Endodermal cell (in vitro differentiated cells): ENCODE measurements around the gene NOTUM. TPM values are rescaled to one million over a fixed set of nuclear protein-coding genes. Genes with fewer than 3 reads are reported as not detected.
A peak's percentile ranks its signal among the peaks of the same experiment; 100 is the strongest.

ENCODE experiments used
- DNase-seq: peaks from one replicate; pipeline ENCODE4 v3.0.0-alpha.2; 2017
- H3K27ac ChIP-seq: 2 replicates; pipeline ENCODE4 v1.5.1; 2013; ENCODE audit warnings: mild to moderate bottlenecking, low read depth, low read length, moderate library complexity
- H3K27me3 ChIP-seq: 2 replicates; pipeline ENCODE4 v1.6.1; 2013; ENCODE audit warnings: mild to moderate bottlenecking, low read length, moderate library complexity; ENCODE audit not compliant: insufficient read depth, control insufficient read depth, poor library complexity, severe bottlenecking
- H3K36me3 ChIP-seq: 2 replicates; pipeline ENCODE4 v1.7.0; 2013; ENCODE audit warnings: mild to moderate bottlenecking, low read length, moderate library complexity; ENCODE audit not compliant: control insufficient read depth, insufficient read depth
- H3K4me1 ChIP-seq: one replicate; pipeline ENCODE4 v1.7.0; 2013; ENCODE audit warnings: low read length; ENCODE audit not compliant: control insufficient read depth, insufficient read depth
- H3K4me3 ChIP-seq: 2 replicates; pipeline ENCODE4 v1.5.1; 2013; ENCODE audit warnings: mild to moderate bottlenecking, low read length, moderate library complexity
- H3K9ac ChIP-seq: 2 replicates; pipeline ENCODE4 v1.6.1; 2013; ENCODE audit warnings: mild to moderate bottlenecking, low read length, moderate library complexity; ENCODE audit not compliant: poor library complexity, severe bottlenecking; ENCODE audit errors: extremely low read depth
- H3K9me3 ChIP-seq: 2 replicates; pipeline ENCODE4 v1.6.1; 2013; ENCODE audit warnings: mild to moderate bottlenecking, low read length, moderate library complexity; ENCODE audit not compliant: control insufficient read depth
- H3K27ac Mint-ChIP-seq: 2 replicates; pipeline ENCODE4 v1.8.0; 2020; ENCODE audit warnings: mixed read lengths
- H3K27me3 Mint-ChIP-seq: 2 replicates; pipeline ENCODE4 v1.8.0; 2021; ENCODE audit warnings: mild to moderate bottlenecking, mixed read lengths; ENCODE audit not compliant: insufficient read depth
- H3K36me3 Mint-ChIP-seq: 2 replicates; pipeline ENCODE4 v1.8.0; 2020; ENCODE audit warnings: low read depth, mixed read lengths
- H3K4me1 Mint-ChIP-seq: 2 replicates; pipeline ENCODE4 v1.8.0; 2020; ENCODE audit warnings: mixed read lengths
- H3K4me3 Mint-ChIP-seq: 2 replicates; pipeline ENCODE4 v1.8.0; 2020; ENCODE audit warnings: mild to moderate bottlenecking, moderate library complexity, mixed read lengths
- H3K9me3 Mint-ChIP-seq: 2 replicates; pipeline ENCODE4 v1.8.0; 2020; ENCODE audit warnings: mild to moderate bottlenecking, mixed read lengths
- CTCF ChIP-seq: fragments of 200-600 bp; sonication (generic); conservative IDR thresholded peaks from 2 replicates; pipeline ENCODE4 v1.5.0; 2021; ENCODE audit warnings: antibody characterized with exemption, mild to moderate bottlenecking
- WGBS, 2 experiments: methylation state at CpG; one replicate each; pipeline versions ENCODE4 v1.1.5 to v1.1.7; 2013; ENCODE audit warnings: missing lambda C conversion rate in 2 of 2, mixed read lengths in 1 of 2; ENCODE audit not compliant: insufficient coverage in 1 of 2, insufficient read length in 1 of 2; 5-methylcytosine and 5-hydroxymethylcytosine counted together
- total RNA-seq, 2 donors: library from RNA; stranded (reverse); fragmentation: NEBNext Ultra II Directional in 1 of 2; extraction: Animal tissue kit (Norgen Biotek cat#: 25700) in 1 of 2; gene quantifications; 2 replicates in 1 of 2; 3 replicates in 1 of 2; pipeline ENCODE4 v1.2.1, GENCODE V29; 2021

NOTUM gene
- total RNA-seq, 2 donors from 2014 or later: 12.5 to 26.3 TPM

- no CpG with 5 or more reads among the region's 3 CpGs for WGBS, 2 experiments
- Histone ChIP-seq H3K27ac (no peak overlapping the region), H3K36me3 (peaks cover 21% of the 10 kb centered on the region), H3K27me3 (no peaks in the 10 kb centered on the region), H3K4me1 (peaks cover 17% of the 10 kb centered on the region), H3K9me3 (no peaks in the 10 kb centered on the region), H3K9ac (no peak overlapping the region), H3K4me3 (no peak overlapping the region)
- Mint-ChIP-seq H3K27me3 (no peaks in the 10 kb centered on the region), H3K4me3 (no peak overlapping the region), H3K27ac (no peak overlapping the region), H3K4me1 (peaks cover 33% of the 10 kb centered on the region), H3K36me3 (peaks cover 32% of the 10 kb centered on the region), H3K9me3 (no peaks in the 10 kb centered on the region)
- no peak for DNase-seq
- TF ChIP-seq CTCF: no peak
These were observed 39.5 kb downstream of the NOTUM start for GRCh38 chr17:81921537-81921862.

DNA sequence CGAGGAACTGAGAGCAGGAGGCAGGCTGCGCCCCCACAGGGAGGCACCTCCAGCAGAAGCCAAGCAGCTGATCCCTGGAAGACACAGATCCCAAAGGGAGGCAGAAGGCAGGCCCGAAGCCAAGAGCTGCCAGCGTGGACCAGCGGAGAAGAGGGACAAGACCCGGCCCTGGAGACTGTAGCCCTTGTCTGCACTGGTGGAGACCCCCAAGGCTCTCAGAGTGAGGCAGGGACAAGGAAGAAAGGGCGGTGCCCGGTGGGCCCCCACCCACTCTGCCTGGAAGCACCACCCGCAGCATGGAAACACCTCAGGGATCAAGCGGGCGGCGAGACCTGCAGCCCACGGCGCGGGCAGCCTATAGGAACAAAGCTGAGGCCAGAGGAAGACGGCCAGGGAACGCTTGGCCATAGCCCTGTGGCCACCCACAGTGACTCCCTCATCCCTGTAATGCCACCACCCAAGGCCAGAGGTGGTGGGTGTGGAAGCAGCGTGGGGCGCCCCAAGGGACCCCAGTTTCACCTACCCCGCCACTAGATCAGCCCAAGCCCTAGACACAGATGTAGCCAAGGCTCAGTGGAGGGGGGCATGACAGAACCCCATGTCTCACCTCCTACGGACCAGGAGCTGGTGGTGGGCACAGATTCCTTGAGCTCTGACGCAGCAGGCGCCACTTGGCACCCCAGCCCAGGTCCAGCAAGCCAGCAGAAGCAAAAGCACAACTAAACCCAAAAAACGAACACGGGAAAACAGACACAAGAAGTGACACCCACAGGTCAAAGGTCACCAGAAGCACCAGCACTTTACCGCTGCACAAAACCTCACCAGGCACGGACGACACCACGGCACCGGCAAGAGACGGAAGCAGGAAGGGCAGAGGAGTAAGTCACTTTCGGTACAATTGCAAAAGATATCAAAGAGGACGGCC lies 40.1 kb downstream of the NOTUM start:
- H3K9ac ChIP-seq: no peak overlapping the region
- peaks cover 15% of the 10 kb centered on the region for H3K4me1 ChIP-seq
- no peak for TF ChIP-seq CTCF
- H3K27ac ChIP-seq: no peak overlapping the region
- peaks cover 25% of the 10 kb centered on the region for H3K36me3 ChIP-seq
- H3K4me3 ChIP-seq: no peak overlapping the region
- peaks cover 35% of the 10 kb centered on the region for H3K36me3 Mint-ChIP-seq
- no peaks in the 10 kb centered on the region for H3K9me3 Mint-ChIP-seq
- no peaks in the 10 kb centered on the region for H3K27me3 ChIP-seq
- H3K4me3 Mint-ChIP-seq: no peak overlapping the region
- H3K27ac Mint-ChIP-seq: peak overlapping the region; percentile 72
- no peak for DNase-seq
- no peaks in the 10 kb centered on the region for H3K9me3 ChIP-seq
- WGBS, 2 experiments: 95 to 97% methylated on average over 24 to 33 of the region's 33 CpGs
- H3K27me3 Mint-ChIP-seq: no peaks in the 10 kb centered on the region
- H3K4me1 Mint-ChIP-seq: peaks cover 28% of the 10 kb centered on the region

DNA sequence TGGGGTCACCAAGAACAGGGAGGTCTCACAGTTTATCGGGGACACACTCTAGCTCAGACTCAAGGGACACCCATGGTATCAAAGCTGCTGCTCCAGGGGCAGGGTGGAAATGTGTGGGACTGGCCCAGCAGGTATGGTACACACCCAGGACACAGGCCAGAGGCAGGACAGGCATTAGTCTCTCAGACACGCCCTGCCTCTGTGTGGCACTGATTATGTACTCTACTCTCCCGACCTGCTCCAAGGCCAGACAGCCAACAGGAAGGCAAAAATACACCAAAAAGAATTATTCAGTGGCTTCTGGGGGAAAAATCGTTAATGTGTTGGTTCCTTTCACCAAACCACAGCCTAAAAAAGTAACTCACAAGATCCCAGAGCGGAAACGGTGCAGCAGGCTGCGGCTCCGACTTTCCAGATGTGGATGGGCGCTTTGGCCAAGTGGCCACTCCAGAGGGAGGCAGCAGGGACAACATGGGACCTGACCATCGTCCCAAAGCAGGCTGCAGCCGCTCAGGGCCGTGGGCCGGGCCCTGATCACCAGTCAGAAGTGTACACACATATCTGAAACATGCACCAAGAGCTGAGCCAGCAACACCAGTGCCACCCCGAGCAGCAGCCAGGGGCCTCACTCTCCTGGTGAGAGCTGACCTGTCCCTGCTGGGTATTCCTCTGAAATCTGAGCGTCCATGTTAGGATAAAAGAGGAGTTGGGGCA lies 42.0 kb downstream of the NOTUM start:
- 81 to 85% methylated on average over 4 to 15 of the region's 15 CpGs for WGBS, 2 experiments
- H3K4me1 ChIP-seq: peaks cover 8% of the 10 kb centered on the region
- no peak overlapping the region for H3K4me3 ChIP-seq
- DNase-seq: no peak
- no peaks in the 10 kb centered on the region for H3K27me3 ChIP-seq
- H3K9ac ChIP-seq: no peak overlapping the region
- peak overlapping the region; percentile 69 for H3K4me3 Mint-ChIP-seq
- no peaks in the 10 kb centered on the region for H3K9me3 Mint-ChIP-seq
- H3K4me1 Mint-ChIP-seq: peaks cover 13% of the 10 kb centered on the region
- peaks cover 43% of the 10 kb centered on the region for H3K36me3 ChIP-seq
- H3K27ac Mint-ChIP-seq: peak overlapping the region; percentile 70
- no peaks in the 10 kb centered on the region for H3K9me3 ChIP-seq
- H3K27ac ChIP-seq: no peak overlapping the region
- H3K36me3 Mint-ChIP-seq: peaks cover 46% of the 10 kb centered on the region
- H3K27me3 Mint-ChIP-seq: no peaks in the 10 kb centered on the region
- no peak for TF ChIP-seq CTCF
